B cell (primary cell): ENCODE data around the gene GUCA2A. TPM values are rescaled to one million over a fixed set of nuclear protein-coding genes. Genes with fewer than 3 reads are reported as not detected.

Experiments used
- ATAC-seq: fragments of 200-7000 bp; cut with Tn5 transposase; one replicate; pipeline ENCODE4 v1.10.0; 2021; ENCODE audit warnings: low read depth, mild to moderate bottlenecking, moderate number of reproducible peaks, moderate library complexity
- CTCF ChIA-PET: fragments of 350-600 bp; sonication (Branson Sonifier 250); formaldehyde crosslinking; loops from one replicate; lab custom pipeline; 2021; ENCODE audit warnings: antibody characterized with exemption, inconsistent platforms; lab: Charles Lee
- POLR2A ChIA-PET: fragments of 350-600 bp; sonication (Branson Sonifier 250); formaldehyde crosslinking; loops from one replicate; lab custom pipeline; 2021; ENCODE audit warnings: antibody characterized with exemption; lab: Charles Lee
- DNase-seq: peaks from one replicate; pipeline ENCODE4 v3.0.0; 2013
- H2AFZ ChIP-seq: 2 replicates; pipeline ENCODE4 v1.6.1; 2012; ENCODE audit warnings: mild to moderate bottlenecking, low read depth, low read length; ENCODE audit not compliant: insufficient read depth, poor library complexity, severe bottlenecking
- H3K27ac ChIP-seq, 2 donors: 1 replicate in 1 of 2; 2 replicates in 1 of 2; pipeline ENCODE4 v1.5.1; 2012 to 2013; ENCODE audit warnings: low read length in 2 of 2, mild to moderate bottlenecking in 2 of 2, moderate library complexity in 1 of 2
- H3K27me3 ChIP-seq, 4 experiments: fragments of 200-600 bp in 1 of 4; sonication (generic) in 1 of 4; replicated peaks in 1 of 4; 1 replicate in 2 of 4; 2 replicates in 2 of 4; pipeline versions ENCODE4 v1.6.1 to v1.7.0; 2013 to 2016; ENCODE audit warnings: low read length in 3 of 4, mild to moderate bottlenecking in 2 of 4, mixed read lengths in 1 of 4, moderate library complexity in 1 of 4; ENCODE audit not compliant: insufficient read depth in 4 of 4, control insufficient read depth in 3 of 4; ENCODE audit errors: control extremely low read depth in 1 of 4
- H3K36me3 ChIP-seq, 2 experiments: replicated peaks in 1 of 2; 1 replicate in 1 of 2; 2 replicates in 1 of 2; pipeline versions ENCODE4 v1.6.1 to v1.7.1; 2013; ENCODE audit warnings: low read length in 1 of 2; ENCODE audit not compliant: insufficient read depth in 2 of 2, control insufficient read depth in 1 of 2; ENCODE audit errors: control extremely low read depth in 1 of 2, extremely low read depth in 1 of 2
- H3K4me1 ChIP-seq, 2 donors: fragments of 200-600 bp in 1 of 2; sonication (generic) in 1 of 2; 1 replicate in 1 of 2; 2 replicates in 1 of 2; pipeline versions ENCODE4 v1.5.1 to v1.6.1; 2013 to 2017; ENCODE audit warnings: low read length in 2 of 2; ENCODE audit not compliant: control insufficient read depth in 2 of 2, insufficient read depth in 2 of 2
- H3K4me2 ChIP-seq: replicated peaks from 2 replicates; pipeline ENCODE3; 2012; ENCODE audit warnings: mild to moderate bottlenecking, low read depth, low read length; ENCODE audit not compliant: poor library complexity, severe bottlenecking
- H3K4me3 ChIP-seq, 5 experiments: fragments of 200-600 bp in 1 of 5; sonication (generic) in 1 of 5; 1 replicate in 3 of 5; 2 replicates in 2 of 5; pipeline versions ENCODE4 v1.5.1 to v1.7.0; 2011 to 2016; ENCODE audit warnings: low read length in 4 of 5, mild to moderate bottlenecking in 4 of 5, low read depth in 2 of 5, control low read depth in 1 of 5, moderate library complexity in 1 of 5; ENCODE audit not compliant: insufficient read depth in 1 of 5; ENCODE audit errors: control extremely low read depth in 1 of 5, extremely low read depth in 1 of 5
- H3K79me2 ChIP-seq: fragments of 200-600 bp; sonication (generic); one replicate; pipeline ENCODE4 v1.6.0; 2016; ENCODE audit warnings: low read length; ENCODE audit not compliant: control insufficient read depth, insufficient read depth
- H3K9ac ChIP-seq: fragments of 200-600 bp; sonication (generic); 2 replicates; pipeline ENCODE4 v1.6.1; 2017; ENCODE audit warnings: mild to moderate bottlenecking, low read length, moderate library complexity
- H3K9me3 ChIP-seq, 3 donors: one replicate each; pipeline versions ENCODE4 v1.6.1 to v1.7.1; 2013; ENCODE audit warnings: low read length in 2 of 3; ENCODE audit not compliant: control insufficient read depth in 2 of 3, insufficient read depth in 1 of 3; ENCODE audit errors: control extremely low read depth in 1 of 3
- H4K20me1 ChIP-seq: 2 replicates; pipeline ENCODE4 v1.6.0; 2012; ENCODE audit warnings: mild to moderate bottlenecking, low read length; ENCODE audit not compliant: insufficient read depth, control insufficient read depth, poor library complexity, severe bottlenecking
- H3K27ac Mint-ChIP-seq: one replicate; pipeline ENCODE4 v1.8.0; 2021; ENCODE audit warnings: mixed read lengths
- H3K27me3 Mint-ChIP-seq: one replicate; pipeline ENCODE4 v1.8.0; 2021; ENCODE audit warnings: mixed read lengths
- H3K4me1 Mint-ChIP-seq: one replicate; pipeline ENCODE4 v1.8.0; 2021; ENCODE audit warnings: mixed read lengths
- H3K4me3 Mint-ChIP-seq: one replicate; pipeline ENCODE4 v1.8.0; 2021; ENCODE audit warnings: mixed read lengths
- H3K9me3 Mint-ChIP-seq: one replicate; pipeline ENCODE4 v1.8.0; 2022; ENCODE audit warnings: mixed read lengths; ENCODE audit not compliant: insufficient read depth
- EZH2 ChIP-seq: IDR thresholded peaks from 2 replicates; pipeline ENCODE4 v1.6.1; 2012; ENCODE audit warnings: borderline replicate concordance, low read depth, mild to moderate bottlenecking, moderate library complexity, low read length; ENCODE audit not compliant: insufficient read depth, poor library complexity, severe bottlenecking
- WGBS: methylation state at CpG from one replicate; pipeline ENCODE4 v1.1.5; 2013; ENCODE audit warnings: missing lambda C conversion rate; ENCODE audit not compliant: insufficient coverage; 5-methylcytosine and 5-hydroxymethylcytosine counted together
- intact Hi-C: fragments of 100-400 bp; cut with micrococcal nuclease; formaldehyde crosslinking; loops from one replicate; pipeline ENCODE4 v1.10.0; 2022
- polyA plus RNA-seq: library from polyadenylated mRNA; depleted of rRNA; stranded (reverse); fragments of >200 nt; gene quantifications from 2 replicates; pipeline ENCODE4 v1.2.3, GENCODE V29; 2012
- total RNA-seq, 2 donors: library from RNA; stranded (reverse); fragments of 120-200 nt in 1 of 2; gene quantifications; 1 replicate in 1 of 2; 2 replicates in 1 of 2; pipeline versions ENCODE4 v1.2.3 to v1.2.4, GENCODE V29; 2013 to 2022
- TF ChIP-seq, protein P1 (sequence below): fragments of 200-600 bp; IDR thresholded peaks from one replicate; pipeline ENCODE4 v1.8.0; 2022; ENCODE audit warnings: antibody characterized with exemption, mild to moderate bottlenecking

The GUCA2A gene
- total and polyA plus RNA-seq, 2 donors (not counting 1 experiment from before 2014, with no cell fraction given) = not detected

DNA sequence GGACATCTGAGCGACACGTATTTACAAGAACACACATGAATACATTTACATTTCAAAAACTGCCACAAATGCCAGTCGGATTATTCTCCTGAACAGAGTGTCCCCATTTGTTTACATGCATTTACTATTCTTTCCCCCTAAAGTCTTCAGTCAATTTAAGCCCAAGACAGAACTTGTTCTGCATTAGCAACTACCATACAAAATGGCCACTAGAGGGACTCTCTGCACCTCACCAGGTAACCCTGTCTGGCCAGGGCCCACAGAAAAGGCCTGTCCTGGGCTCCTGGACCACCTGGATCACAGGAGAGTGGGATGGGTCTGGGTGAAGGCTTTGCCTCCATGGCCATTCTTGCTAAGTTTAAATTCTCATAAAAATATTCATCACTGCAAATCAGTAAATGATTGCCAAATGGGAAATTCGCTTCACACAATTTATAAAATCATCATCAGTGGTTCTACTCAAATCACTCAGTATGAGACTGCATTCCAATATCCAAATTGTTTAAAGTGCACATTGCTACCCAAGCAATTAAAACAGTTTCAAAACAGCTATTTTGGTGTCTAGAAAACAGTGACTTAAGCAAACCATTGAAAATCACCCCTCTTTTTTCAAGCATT, 12.5 kb upstream of the GUCA2A start:
- no peaks in the 10 kb centered on the region for H3K79me2 ChIP-seq
- no peaks in the 10 kb centered on the region for H4K20me1 ChIP-seq
- peaks cover 5 to 15% of the 10 kb centered on the region in 2 experiments for H3K36me3 ChIP-seq
- intact Hi-C loops = no loop called here
- no peak overlapping the region for H3K4me2 ChIP-seq
- H3K27ac ChIP-seq = no peak overlapping the region
- ATAC-seq (no peak), DNase-seq (peak; percentile 44)
- 84% methylated on average over 4 of the region's 4 CpGs for WGBS
- POLR2A ChIA-PET = no interaction called here
- H3K27me3 Mint-ChIP-seq = no peaks in the 10 kb centered on the region
- no peak overlapping the region for H3K4me3 Mint-ChIP-seq
- H3K9me3 ChIP-seq = no peaks in the 10 kb centered on the region
- TF ChIP-seq EZH2 = no peak
- TF ChIP-seq, protein P1, sequence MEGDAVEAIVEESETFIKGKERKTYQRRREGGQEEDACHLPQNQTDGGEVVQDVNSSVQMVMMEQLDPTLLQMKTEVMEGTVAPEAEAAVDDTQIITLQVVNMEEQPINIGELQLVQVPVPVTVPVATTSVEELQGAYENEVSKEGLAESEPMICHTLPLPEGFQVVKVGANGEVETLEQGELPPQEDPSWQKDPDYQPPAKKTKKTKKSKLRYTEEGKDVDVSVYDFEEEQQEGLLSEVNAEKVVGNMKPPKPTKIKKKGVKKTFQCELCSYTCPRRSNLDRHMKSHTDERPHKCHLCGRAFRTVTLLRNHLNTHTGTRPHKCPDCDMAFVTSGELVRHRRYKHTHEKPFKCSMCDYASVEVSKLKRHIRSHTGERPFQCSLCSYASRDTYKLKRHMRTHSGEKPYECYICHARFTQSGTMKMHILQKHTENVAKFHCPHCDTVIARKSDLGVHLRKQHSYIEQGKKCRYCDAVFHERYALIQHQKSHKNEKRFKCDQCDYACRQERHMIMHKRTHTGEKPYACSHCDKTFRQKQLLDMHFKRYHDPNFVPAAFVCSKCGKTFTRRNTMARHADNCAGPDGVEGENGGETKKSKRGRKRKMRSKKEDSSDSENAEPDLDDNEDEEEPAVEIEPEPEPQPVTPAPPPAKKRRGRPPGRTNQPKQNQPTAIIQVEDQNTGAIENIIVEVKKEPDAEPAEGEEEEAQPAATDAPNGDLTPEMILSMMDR = peak; percentile 84
- CTCF ChIA-PET = interaction anchor here (0.8 kb wide), 1 partner anchor 310 kb away, joined by 3 read pairs; no protein-coding TSS in a partner anchor
- no peaks in the 10 kb centered on the region for H3K4me1 Mint-ChIP-seq
- no peaks in the 10 kb centered on the region for H3K9me3 Mint-ChIP-seq
- H3K4me1 ChIP-seq = peaks cover 0 to 3% of the 10 kb centered on the region in 2 donors
- H3K4me3 ChIP-seq = no peak overlapping the region
- no peaks in the 10 kb centered on the region for H3K27me3 ChIP-seq
- H2AFZ ChIP-seq = no peak overlapping the region
- H3K27ac Mint-ChIP-seq = no peak overlapping the region
- H3K9ac ChIP-seq = no peak overlapping the region

DNA sequence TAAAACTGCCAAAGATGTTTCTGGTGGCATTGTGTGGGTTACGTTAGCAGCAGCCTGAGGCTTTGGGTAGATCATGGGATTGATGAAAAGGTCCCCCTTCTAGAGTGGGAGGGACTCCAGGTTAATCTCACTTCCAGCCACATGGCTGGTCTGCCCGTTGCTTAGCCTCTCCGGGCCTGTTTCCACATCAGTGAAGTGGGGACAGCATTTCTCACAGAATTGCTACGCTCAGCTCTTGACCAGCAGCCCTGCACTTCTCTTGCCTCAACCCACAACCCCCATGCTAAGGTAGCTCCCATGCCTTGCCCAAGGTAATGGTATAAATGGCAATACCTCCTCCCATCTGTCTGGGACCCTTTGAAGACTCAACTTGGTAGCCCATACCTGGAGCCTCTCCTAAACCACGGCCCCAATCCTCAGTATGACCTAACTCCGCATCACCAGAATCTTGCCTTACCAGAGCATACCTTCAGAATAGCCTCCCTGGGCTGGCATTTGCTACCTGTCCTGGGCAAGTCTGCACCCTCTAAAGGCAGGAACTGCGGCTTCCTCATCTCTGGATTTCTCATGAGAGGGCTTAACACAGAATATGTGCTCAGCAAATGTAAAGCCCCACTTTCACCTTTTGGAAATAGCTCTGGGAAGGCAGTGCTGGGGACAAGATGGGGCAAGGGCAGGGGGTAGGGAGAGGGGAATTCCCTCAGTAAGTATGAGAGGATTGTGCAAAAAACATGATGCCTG, 10.9 kb upstream of the GUCA2A start:
- ChIA-PET CTCF (interaction anchor here (1.1 to 7.9 kb wide), 8 partner anchors 10 to 659 kb away, joined by 3 to 114 read pairs (median 12); no protein-coding TSS in a partner anchor), POLR2A (no interaction called here)
- no peak for DNase-seq
- Histone ChIP-seq H3K36me3 (peaks cover 3 to 7% of the 10 kb centered on the region in 2 experiments), H3K9ac (no peak overlapping the region), H3K4me2 (no peak overlapping the region), H4K20me1 (no peaks in the 10 kb centered on the region), H3K27me3 (no peaks in the 10 kb centered on the region), H3K4me1 (peaks cover 0 to 3% of the 10 kb centered on the region in 2 donors), H3K27ac (no peak overlapping the region), H2AFZ (no peak overlapping the region), H3K4me3 (no peak overlapping the region), H3K9me3 (no peaks in the 10 kb centered on the region), H3K79me2 (no peaks in the 10 kb centered on the region)
- Mint-ChIP-seq H3K27ac (no peak overlapping the region), H3K4me1 (no peaks in the 10 kb centered on the region), H3K27me3 (no peaks in the 10 kb centered on the region), H3K4me3 (no peak overlapping the region), H3K9me3 (no peaks in the 10 kb centered on the region)
- TF ChIP-seq, protein P1 = no peak
- no peak for TF ChIP-seq EZH2
- intact Hi-C loops = no loop called here
- ATAC-seq = no peak
- WGBS = 98% methylated on average over 5 of the region's 7 CpGs
